ENCODE data around the gene BLTP3A.
"Not testable (repeated sequence)": the region's sequence is repeated elsewhere in the genome, so short reads cannot be mapped to it uniquely, and the experiment has no call there.

BLTP3A gene

GRCh38 chr6:34798057-34798456 is 6.2 kb downstream of the BLTP3A start:
- no peak for DNase-seq (ENCODE audit: extremely low read depth, insufficient read length)
- no peak for TF ChIP-seq CTCF (IDR thresholded peaks at IDR 0.05; ENCODE audit: insufficient read depth, low read length, poor library complexity, severe bottlenecking)
- no peaks in the 10 kb centered on the region for H3K27me3 ChIP-seq (replicated peaks; ENCODE audit: control insufficient read depth, insufficient read depth, low read length)
- no peak overlapping the region for H3K4me3 ChIP-seq (replicated peaks; ENCODE audit: low read depth, low read length)
- H3K36me3 ChIP-seq (ENCODE audit: control insufficient read depth, insufficient read depth, low read length): no peaks in the 10 kb centered on the region

GRCh38 chr6:34799547-34799946 is 7.7 kb downstream of the BLTP3A start:
- Histone ChIP-seq H3K27me3 (replicated peaks; ENCODE audit: control insufficient read depth, insufficient read depth, low read length) (no peaks in the 10 kb centered on the region), H3K36me3 (ENCODE audit: control insufficient read depth, insufficient read depth, low read length) (no peaks in the 10 kb centered on the region), H3K4me3 (replicated peaks; ENCODE audit: low read depth, low read length) (no peak overlapping the region)
- no peak for DNase-seq (ENCODE audit: extremely low read depth, insufficient read length)
- no peak for TF ChIP-seq CTCF (IDR thresholded peaks at IDR 0.05; ENCODE audit: insufficient read depth, low read length, poor library complexity, severe bottlenecking)

GRCh38 chr6:34804543-34804942 is 12.7 kb downstream of the BLTP3A start:
- no peaks in the 10 kb centered on the region for H3K36me3 ChIP-seq (ENCODE audit: control insufficient read depth, insufficient read depth, low read length)
- H3K27me3 ChIP-seq (replicated peaks; ENCODE audit: control insufficient read depth, insufficient read depth, low read length): no peaks in the 10 kb centered on the region
- no peak for TF ChIP-seq CTCF (IDR thresholded peaks at IDR 0.05; ENCODE audit: insufficient read depth, low read length, poor library complexity, severe bottlenecking)
- no peak for DNase-seq (ENCODE audit: extremely low read depth, insufficient read length)
- H3K4me3 ChIP-seq (replicated peaks; ENCODE audit: low read depth, low read length): no peak overlapping the region

- H3K36me3 ChIP-seq (ENCODE audit: control insufficient read depth, insufficient read depth, low read length); H3K27me3 ChIP-seq (replicated peaks; ENCODE audit: control insufficient read depth, insufficient read depth, low read length); DNase-seq (ENCODE audit: extremely low read depth, insufficient read length); H3K4me3 ChIP-seq (replicated peaks; ENCODE audit: low read depth, low read length): not testable (repeated sequence)
These were observed 13.2 kb downstream of the BLTP3A start for GRCh38 chr6:34805074-34805473.

- Histone ChIP-seq H3K27me3 (replicated peaks; ENCODE audit: control insufficient read depth, insufficient read depth, low read length) (no peaks in the 10 kb centered on the region), H3K36me3 (ENCODE audit: control insufficient read depth, insufficient read depth, low read length) (no peaks in the 10 kb centered on the region), H3K4me3 (replicated peaks; ENCODE audit: low read depth, low read length) (no peak overlapping the region)
- no peak for DNase-seq (ENCODE audit: extremely low read depth, insufficient read length)
- no peak for TF ChIP-seq CTCF (IDR thresholded peaks at IDR 0.05; ENCODE audit: insufficient read depth, low read length, poor library complexity, severe bottlenecking)
These were observed 15.0 kb downstream of the BLTP3A start for GRCh38 chr6:34806738-34807453.

GRCh38 chr6:34808473-34808872 is 16.6 kb downstream of the BLTP3A start:
- not testable (repeated sequence) for DNase-seq (ENCODE audit: extremely low read depth, insufficient read length); H3K36me3 ChIP-seq (ENCODE audit: control insufficient read depth, insufficient read depth, low read length); H3K4me3 ChIP-seq (replicated peaks; ENCODE audit: low read depth, low read length); H3K27me3 ChIP-seq (replicated peaks; ENCODE audit: control insufficient read depth, insufficient read depth, low read length)

GRCh38 chr6:34809419-34809818 is 17.5 kb downstream of the BLTP3A start:
- not testable (repeated sequence) for DNase-seq (ENCODE audit: extremely low read depth, insufficient read length); H3K27me3 ChIP-seq (replicated peaks; ENCODE audit: control insufficient read depth, insufficient read depth, low read length); H3K4me3 ChIP-seq (replicated peaks; ENCODE audit: low read depth, low read length); H3K36me3 ChIP-seq (ENCODE audit: control insufficient read depth, insufficient read depth, low read length)

Measured in GM06990 (cell line).